Peyer's patch (tissue), 4 donors: ENCODE results near the gene FBN1. TPM values are rescaled to one million over a fixed set of nuclear protein-coding genes. Genes with fewer than 3 reads are reported as not detected.

Source experiments
- DNase-seq, 3 donors: peaks; one replicate each; pipeline ENCODE4 v3.0.0-alpha.2; 2017 to 2019
- H3K27ac ChIP-seq, 4 donors: fragments of 200-600 bp; sonication (generic); one replicate each; pipeline ENCODE4 v1.5.1; 2016 to 2019
- H3K27me3 ChIP-seq, 2 donors: fragments of 200-600 bp; sonication (generic); one replicate each; pipeline ENCODE4 v1.5.1; 2019
- H3K36me3 ChIP-seq, 3 donors: fragments of 200-600 bp; sonication (generic); one replicate each; pipeline ENCODE4 v1.5.1; 2016 to 2019
- H3K4me1 ChIP-seq, 4 donors: fragments of 200-600 bp; sonication (generic); one replicate each; pipeline ENCODE4 v1.5.1; 2016 to 2019
- H3K4me3 ChIP-seq, 4 donors: fragments of 200-600 bp; sonication (generic); 1 replicate in 3 of 4; 2 replicates in 1 of 4; pipeline ENCODE4 v1.5.1; 2016 to 2019; ENCODE audit warnings: mild to moderate bottlenecking in 1 of 4
- H3K9me3 ChIP-seq, 4 donors: fragments of 200-600 bp; sonication (generic); one replicate each; pipeline ENCODE4 v1.5.1; 2016 to 2019; ENCODE audit warnings: mild to moderate bottlenecking in 1 of 4
- CTCF ChIP-seq, 6 experiments: fragments of 450-650 bp in 4 of 6; fragments of 200-600 bp in 2 of 6; sonication (generic) in 1 of 6; IDR thresholded peaks; one replicate each; pipeline ENCODE4 v1.5.1; 2017 to 2019; ENCODE audit warnings: antibody characterized with exemption in 6 of 6, mild to moderate bottlenecking in 3 of 6, moderate library complexity in 1 of 6
- POLR2A ChIP-seq, 2 donors: fragments of 450-650 bp; IDR thresholded peaks; one replicate each; pipeline ENCODE4 v1.5.1; 2017; ENCODE audit warnings: antibody characterized with exemption in 2 of 2, mild to moderate bottlenecking in 2 of 2, moderate library complexity in 2 of 2
- total RNA-seq, 4 donors: library from RNA; depleted of rRNA; stranded (reverse); fragments of >200 nt; gene quantifications; one replicate each; pipeline ENCODE4 v1.1.0, GENCODE V29; 2016

Gene FBN1
- total RNA-seq, 4 donors from 2014 or later, result 21.4 to 257 (median 60.9) TPM

- Histone ChIP-seq H3K27ac (no peak overlapping the region), H3K27me3 (no peaks in the 10 kb centered on the region), H3K36me3 (no peaks in the 10 kb centered on the region)
These were observed 238.6 kb downstream of the FBN1 start for GRCh38 chr15:48406911-48407310.

GRCh38 chr15:48406266-48406891 is 239.1 kb downstream of the FBN1 start:
- Histone ChIP-seq H3K4me1 (no peaks in the 10 kb centered on the region), H3K27me3 (no peaks in the 10 kb centered on the region), H3K27ac (no peak overlapping the region), H3K36me3 (no peaks in the 10 kb centered on the region), H3K9me3 (no peaks in the 10 kb centered on the region), H3K4me3 (no peak overlapping the region)
- TF ChIP-seq POLR2A (IDR thresholded peaks at IDR 0.05), result no peak
- no peak for TF ChIP-seq CTCF (IDR thresholded peaks at IDR 0.05)
- DNase-seq, result no peak

More at GRCh38 chr15:48406911-48407310, 238.6 kb downstream of the FBN1 start:
- no peaks in the 10 kb centered on the region for H3K9me3 ChIP-seq
- TF ChIP-seq POLR2A (IDR thresholded peaks at IDR 0.05) (no peak), CTCF (IDR thresholded peaks at IDR 0.05) (no peak)
- H3K4me3 ChIP-seq, result no peak overlapping the region
- no peaks in the 10 kb centered on the region for H3K4me1 ChIP-seq
- no peak for DNase-seq

DNA sequence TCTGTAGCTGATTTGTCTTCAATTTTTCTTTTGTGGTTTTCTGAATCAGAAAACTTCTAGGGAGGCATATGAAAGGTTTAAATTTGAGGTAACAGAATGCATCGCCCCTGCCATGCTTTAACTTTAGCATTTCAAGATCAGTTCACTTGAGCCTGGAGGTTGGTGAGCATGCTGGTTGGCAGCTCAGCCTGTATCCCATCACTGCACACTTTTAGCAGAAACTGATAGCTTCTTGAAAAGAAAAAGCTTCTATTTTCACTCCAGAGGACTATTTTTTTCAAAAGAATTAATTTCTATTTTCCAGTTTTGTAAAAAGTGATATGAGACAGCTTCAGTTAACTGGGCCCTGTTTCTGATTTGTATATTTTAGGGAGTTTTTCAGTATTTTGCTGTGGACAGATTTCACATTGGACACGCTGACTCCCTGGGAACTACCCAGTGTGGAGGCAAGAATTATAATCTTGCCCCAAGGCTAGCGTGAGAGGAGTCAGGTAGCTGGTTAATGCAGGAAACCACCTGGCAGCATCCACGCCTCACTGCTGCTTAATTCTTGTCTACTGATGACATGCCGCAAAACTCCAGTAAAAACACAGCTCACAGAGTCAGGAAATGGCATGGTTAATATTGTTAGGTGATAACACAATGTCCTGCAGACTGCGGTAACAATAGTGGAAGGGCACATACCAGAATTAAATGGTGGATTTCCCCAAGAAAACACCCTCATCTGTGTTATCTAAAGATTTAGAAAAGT is 242.9 kb downstream of the FBN1 start:
- H3K27ac ChIP-seq, result no peak overlapping the region
- no peak overlapping the region for H3K4me3 ChIP-seq
- no peak for TF ChIP-seq POLR2A (IDR thresholded peaks at IDR 0.05)
- no peak for TF ChIP-seq CTCF (IDR thresholded peaks at IDR 0.05)
- H3K36me3 ChIP-seq, result no peaks in the 10 kb centered on the region
- no peaks in the 10 kb centered on the region for H3K4me1 ChIP-seq
- no peaks in the 10 kb centered on the region for H3K9me3 ChIP-seq
- no peaks in the 10 kb centered on the region for H3K27me3 ChIP-seq
- no peak for DNase-seq

GRCh38 chr15:48400086-48400485 is 245.4 kb downstream of the FBN1 start:
- H3K27ac ChIP-seq, result no peak overlapping the region
- no peak for DNase-seq
- H3K9me3 ChIP-seq, result no peaks in the 10 kb centered on the region
- H3K4me3 ChIP-seq, result no peak overlapping the region
- H3K27me3 ChIP-seq, result no peaks in the 10 kb centered on the region
- TF ChIP-seq CTCF (IDR thresholded peaks at IDR 0.05) (no peak), POLR2A (IDR thresholded peaks at IDR 0.05) (no peak)
- H3K4me1 ChIP-seq, result no peaks in the 10 kb centered on the region
- no peaks in the 10 kb centered on the region for H3K36me3 ChIP-seq

DNA sequence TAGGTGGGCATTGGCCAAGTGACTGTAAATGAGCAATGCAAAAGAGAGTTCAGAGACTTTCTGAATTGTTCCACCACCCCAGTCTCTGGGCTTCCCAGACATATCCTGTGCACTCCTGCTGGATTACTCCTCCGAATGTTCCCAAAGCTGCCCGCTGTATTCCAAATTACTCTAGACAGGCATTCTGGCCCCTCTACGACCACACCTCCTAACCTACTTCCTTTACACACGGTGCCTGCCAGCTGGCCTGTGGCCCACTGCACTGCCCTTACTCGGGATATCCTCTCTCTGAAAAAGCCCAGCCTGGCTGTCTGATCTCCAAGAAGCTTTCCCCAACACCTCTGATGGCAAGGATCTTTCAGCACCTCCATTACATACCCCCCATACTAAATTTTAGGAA is 247.7 kb downstream of the FBN1 start:
- Histone ChIP-seq H3K4me3 (no peak overlapping the region), H3K27me3 (no peaks in the 10 kb centered on the region), H3K27ac (peak overlapping the region in 1 of 4 donors; percentile 1), H3K36me3 (no peaks in the 10 kb centered on the region), H3K9me3 (no peaks in the 10 kb centered on the region), H3K4me1 (no peaks in the 10 kb centered on the region)
- TF ChIP-seq POLR2A (IDR thresholded peaks at IDR 0.05), result no peak
- no peak for TF ChIP-seq CTCF (IDR thresholded peaks at IDR 0.05)
- no peak for DNase-seq
